ENCODE measurements around the gene EDEM2.
"Not testable (repeated sequence)": the region's sequence is repeated elsewhere in the genome, so short reads cannot be mapped to it uniquely, and the experiment has no call there.

DNA sequence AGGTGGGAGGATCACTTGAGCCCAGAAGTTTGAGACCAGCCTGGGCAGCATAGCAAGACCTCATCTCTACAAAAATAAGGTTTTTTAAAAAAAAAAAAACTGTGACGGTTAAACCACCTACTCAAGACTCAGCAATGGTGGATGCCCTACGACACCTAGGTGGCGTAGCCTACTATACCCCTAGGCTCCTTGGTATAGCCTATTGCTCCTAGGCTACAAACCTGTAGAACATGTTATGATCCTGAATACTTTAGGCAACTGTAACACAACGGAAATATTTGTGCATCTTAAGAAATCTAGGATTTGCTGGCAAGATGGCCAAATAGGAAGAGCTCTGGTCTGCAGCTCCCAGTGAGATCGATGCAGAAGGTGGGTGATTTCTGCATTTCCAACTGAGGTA, 13.2 kb upstream of the EDEM2 start:
- TF ChIP-seq CTCF (IDR thresholded peaks at IDR 0.05; ENCODE audit: low read length); EZH2 (optimal IDR thresholded peaks at IDR 0.05; ENCODE audit: low read depth, low read length): not testable (repeated sequence)
